Gastroesophageal sphincter (tissue), 4 donors: Measurements from ENCODE around the gene ZNF775. TPM values are rescaled to one million over a fixed set of nuclear protein-coding genes. Genes with fewer than 3 reads are reported as not detected.
A peak's percentile ranks its signal among the peaks of the same experiment; 100 is the strongest.

Experiments used
- ATAC-seq: fragments of 150-250 bp; one replicate; pipeline ENCODE4 v1.9.1; 2016; ENCODE audit warnings: mild to moderate bottlenecking, moderate library complexity
- H3K27ac ChIP-seq, 4 donors: fragments of 200-600 bp; sonication (generic) in 3 of 4; 1 replicate in 3 of 4; 2 replicates in 1 of 4; pipeline ENCODE4 v1.5.1; 2016 to 2019
- H3K27me3 ChIP-seq: fragments of 200-600 bp; sonication (generic); one replicate; pipeline ENCODE4 v1.5.1; 2019
- H3K36me3 ChIP-seq, 2 donors: fragments of 200-600 bp; sonication (generic); one replicate each; pipeline ENCODE4 v1.5.1; 2019; ENCODE audit warnings: control low read depth in 1 of 2
- H3K4me1 ChIP-seq, 3 donors: fragments of 200-600 bp; sonication (generic); 1 replicate in 2 of 3; 2 replicates in 1 of 3; pipeline ENCODE4 v1.5.1; 2016 to 2019; ENCODE audit warnings: control low read depth in 2 of 3
- H3K4me3 ChIP-seq, 2 donors: fragments of 200-600 bp; sonication (generic); one replicate each; pipeline ENCODE4 v1.5.1; 2019; ENCODE audit warnings: mild to moderate bottlenecking in 1 of 2, moderate library complexity in 1 of 2
- H3K9me3 ChIP-seq, 3 donors: fragments of 200-600 bp; sonication (generic); one replicate each; pipeline ENCODE4 v1.5.1; 2017 to 2019; ENCODE audit warnings: control low read depth in 2 of 3
- EP300 ChIP-seq: sonication (generic); formaldehyde crosslinking; IDR thresholded peaks from one replicate; pipeline ENCODE4 v1.6.1; 2017; ENCODE audit warnings: antibody characterized with exemption, mild to moderate bottlenecking
- POLR2A ChIP-seq, 2 donors: fragments of 450-650 bp; IDR thresholded peaks; one replicate each; pipeline ENCODE4 v1.6.1; 2017; ENCODE audit warnings: antibody characterized with exemption in 2 of 2, mild to moderate bottlenecking in 2 of 2, moderate library complexity in 1 of 2
- POLR2AphosphoS5 ChIP-seq: sonication (generic); formaldehyde crosslinking; IDR thresholded peaks from one replicate; pipeline ENCODE4 v1.6.1; 2017; ENCODE audit warnings: antibody characterized with exemption
- WGBS, 2 donors: methylation state at CpG; one replicate each; pipeline ENCODE4 v1.1.5; 2018; ENCODE audit warnings: low coverage in 1 of 2; 5-methylcytosine and 5-hydroxymethylcytosine counted together
- total RNA-seq, 4 donors: library from RNA; depleted of rRNA; stranded (reverse); fragments of >200 nt; gene quantifications; one replicate each; pipeline ENCODE4 v1.1.0, GENCODE V29; 2016
- TF ChIP-seq, protein P1 (sequence below), 4 experiments: fragments of 200-600 bp in 2 of 4; fragments of 450-650 bp in 2 of 4; sonication (generic) in 1 of 4; IDR thresholded peaks; one replicate each; pipeline ENCODE4 v1.5.1; 2017 to 2019; ENCODE audit warnings: antibody characterized with exemption in 4 of 4, mild to moderate bottlenecking in 2 of 4, moderate library complexity in 2 of 4

Gene ZNF775
- total RNA-seq, 4 donors from 2014 or later, result 5.3 to 12.5 (median 10.5) TPM

DNA sequence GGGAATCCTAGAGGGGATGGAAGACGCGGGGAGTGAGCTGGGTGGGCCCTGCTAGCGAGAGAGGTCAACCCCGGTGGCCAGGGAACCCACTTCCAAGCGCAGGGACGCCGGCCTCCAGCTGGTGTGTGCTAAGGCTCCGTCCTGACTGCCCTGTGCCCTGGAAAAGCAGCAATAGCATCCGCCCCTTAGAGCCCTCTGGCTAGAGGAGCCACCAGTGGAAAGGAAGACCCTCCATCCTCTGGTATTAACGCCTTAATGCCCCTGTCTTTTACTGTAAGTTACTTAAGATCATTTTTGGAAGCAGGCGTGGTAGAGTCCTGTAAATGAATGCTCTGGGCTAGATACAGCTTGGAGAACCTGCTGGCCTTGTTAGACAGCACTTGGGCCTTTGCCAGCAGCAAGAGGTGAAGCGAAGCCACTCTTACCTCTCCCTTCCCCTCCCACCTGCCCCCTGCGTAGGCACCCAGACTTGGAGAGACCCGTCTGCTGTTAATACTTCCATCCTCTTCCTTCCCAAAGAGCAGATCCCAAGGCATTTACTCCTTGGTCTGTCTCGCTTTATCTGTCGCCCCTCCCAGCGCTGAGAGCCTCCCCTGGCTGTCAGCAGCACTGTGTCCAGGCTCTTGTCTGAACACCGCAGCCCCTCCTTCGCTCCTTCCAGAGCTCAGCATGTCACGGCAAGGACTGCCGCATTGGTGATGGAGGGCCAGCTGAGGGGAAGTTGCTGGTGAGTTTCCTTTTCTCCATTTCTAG lies 5.9 kb upstream of the ZNF775 start:
- Histone ChIP-seq H3K9me3 (no peaks in the 10 kb centered on the region), H3K27me3 (no peaks in the 10 kb centered on the region), H3K36me3 (peaks cover 0 to 52% of the 10 kb centered on the region in 2 donors), H3K27ac (peak overlapping the region in 2 of 4 donors; percentile 26 to 35), H3K4me3 (no peak overlapping the region), H3K4me1 (peaks cover 0 to 60% (median 18%) of the 10 kb centered on the region in 3 donors)
- no peak for ATAC-seq
- TF ChIP-seq, protein P1, sequence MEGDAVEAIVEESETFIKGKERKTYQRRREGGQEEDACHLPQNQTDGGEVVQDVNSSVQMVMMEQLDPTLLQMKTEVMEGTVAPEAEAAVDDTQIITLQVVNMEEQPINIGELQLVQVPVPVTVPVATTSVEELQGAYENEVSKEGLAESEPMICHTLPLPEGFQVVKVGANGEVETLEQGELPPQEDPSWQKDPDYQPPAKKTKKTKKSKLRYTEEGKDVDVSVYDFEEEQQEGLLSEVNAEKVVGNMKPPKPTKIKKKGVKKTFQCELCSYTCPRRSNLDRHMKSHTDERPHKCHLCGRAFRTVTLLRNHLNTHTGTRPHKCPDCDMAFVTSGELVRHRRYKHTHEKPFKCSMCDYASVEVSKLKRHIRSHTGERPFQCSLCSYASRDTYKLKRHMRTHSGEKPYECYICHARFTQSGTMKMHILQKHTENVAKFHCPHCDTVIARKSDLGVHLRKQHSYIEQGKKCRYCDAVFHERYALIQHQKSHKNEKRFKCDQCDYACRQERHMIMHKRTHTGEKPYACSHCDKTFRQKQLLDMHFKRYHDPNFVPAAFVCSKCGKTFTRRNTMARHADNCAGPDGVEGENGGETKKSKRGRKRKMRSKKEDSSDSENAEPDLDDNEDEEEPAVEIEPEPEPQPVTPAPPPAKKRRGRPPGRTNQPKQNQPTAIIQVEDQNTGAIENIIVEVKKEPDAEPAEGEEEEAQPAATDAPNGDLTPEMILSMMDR (IDR thresholded peaks at IDR 0.05), result no peak
- TF ChIP-seq POLR2A (IDR thresholded peaks at IDR 0.05) (no peak), EP300 (no peak), POLR2AphosphoS5 (no peak)
- 80 to 82% methylated on average over 7 to 8 of the region's 21 CpGs for WGBS, 2 donors

DNA sequence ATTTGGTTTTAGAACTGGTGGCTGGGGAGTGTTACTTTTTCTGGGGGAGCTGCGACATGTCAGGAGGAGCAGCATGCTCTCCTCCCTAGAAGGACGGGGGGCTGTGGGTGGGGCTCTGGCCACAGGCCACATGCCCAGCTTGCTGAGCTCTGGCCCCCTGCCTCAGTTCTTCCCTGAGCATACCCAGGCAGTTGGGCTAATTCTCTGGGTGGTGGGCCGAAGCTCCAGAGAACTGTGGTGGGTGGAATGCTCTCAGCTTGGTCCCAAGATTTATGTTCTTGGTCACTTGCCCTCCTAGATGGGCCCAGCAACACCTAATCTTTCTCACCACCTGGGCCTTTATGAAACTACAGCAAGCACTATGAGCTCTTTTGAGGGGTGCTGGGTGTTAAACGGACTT lies 5.1 kb upstream of the ZNF775 start:
- WGBS, 2 donors, result 69% methylated on average over 2 of the region's 4 CpGs; no CpG with 5 or more reads in 1 of the 2 donors
- peaks cover 0 to 52% of the 10 kb centered on the region in 2 donors for H3K36me3 ChIP-seq
- H3K27me3 ChIP-seq, result no peaks in the 10 kb centered on the region
- no peak for ATAC-seq
- H3K4me1 ChIP-seq, result peaks cover 0 to 65% (median 20%) of the 10 kb centered on the region in 3 donors
- H3K27ac ChIP-seq, result peak overlapping the region in 1 of 4 donors; percentile 35
- no peaks in the 10 kb centered on the region for H3K9me3 ChIP-seq
- no peak overlapping the region for H3K4me3 ChIP-seq
- TF ChIP-seq, protein P1 (IDR thresholded peaks at IDR 0.05), result no peak
- no peak for TF ChIP-seq POLR2A (IDR thresholded peaks at IDR 0.05)
- TF ChIP-seq EP300, result no peak
- no peak for TF ChIP-seq POLR2AphosphoS5

DNA sequence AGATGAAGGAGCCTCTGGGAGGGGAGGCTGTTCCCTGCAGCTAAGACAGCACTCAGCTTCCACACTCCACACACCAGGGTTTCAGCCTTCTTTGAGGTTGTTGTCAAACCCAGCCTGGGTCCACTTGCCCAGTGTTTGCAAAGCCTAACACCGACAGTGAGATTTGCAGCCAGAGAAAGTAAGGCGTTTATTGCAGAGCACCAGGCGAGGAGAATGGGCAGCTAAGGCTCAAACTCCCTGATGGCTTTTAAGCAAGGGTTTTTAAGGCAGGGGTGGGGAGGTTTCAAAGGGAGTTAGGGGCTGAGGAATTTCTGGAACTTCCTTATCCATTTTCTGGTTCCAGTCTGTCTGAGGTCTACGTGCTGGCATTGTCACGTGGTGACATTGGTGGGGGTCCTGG lies 4.7 kb upstream of the ZNF775 start:
- WGBS, 2 donors, result 93 to 97% methylated on average over 2 to 4 of the region's 5 CpGs
- H3K36me3 ChIP-seq, result peaks cover 0 to 52% of the 10 kb centered on the region in 2 donors

DNA sequence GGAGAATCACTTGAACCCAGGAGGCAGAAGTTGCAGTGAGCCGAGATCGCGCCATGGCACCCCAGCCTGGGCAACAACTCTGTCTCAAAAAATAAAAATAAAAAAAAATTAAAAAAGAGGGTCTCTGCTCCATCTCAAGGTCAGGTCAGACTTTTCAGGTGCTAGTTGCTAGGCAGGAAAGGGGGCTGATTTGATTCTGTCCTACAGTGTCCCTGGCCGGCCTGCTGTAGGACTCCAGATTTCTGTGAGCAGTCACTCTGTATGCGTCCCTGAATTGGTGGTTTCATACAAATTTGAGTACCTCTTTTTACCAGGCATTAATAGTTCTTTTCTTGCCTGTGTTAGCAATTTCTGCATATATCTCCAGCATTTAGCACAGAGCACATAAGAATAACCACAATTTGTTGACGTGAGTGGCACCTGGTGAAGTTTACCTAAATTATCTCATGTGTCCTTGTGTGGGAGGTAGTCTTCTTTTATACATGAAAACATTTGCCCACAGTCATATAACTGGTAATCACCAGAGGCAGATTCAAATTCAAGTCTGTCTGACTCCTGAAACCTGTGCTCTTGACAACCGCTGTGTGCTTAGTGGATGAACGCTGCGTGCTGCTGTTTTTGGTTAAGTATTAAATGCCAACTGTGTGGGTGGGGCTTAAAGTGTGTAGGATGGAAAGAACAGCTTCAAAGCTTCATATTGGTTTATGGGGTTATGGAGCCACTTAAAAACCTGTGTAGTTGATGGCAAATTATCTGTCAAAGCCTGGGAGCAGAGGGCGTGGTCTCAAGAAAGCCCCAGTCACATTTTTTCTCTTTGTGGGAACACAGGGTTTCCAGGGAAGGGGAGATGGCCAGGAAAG lies 3.2 kb upstream of the ZNF775 start:
- Histone ChIP-seq H3K9me3 (no peaks in the 10 kb centered on the region), H3K27ac (peak overlapping the region in 3 of 4 donors; percentile 9 to 96 (median 23)), H3K27me3 (no peaks in the 10 kb centered on the region), H3K4me3 (no peak overlapping the region), H3K4me1 (peaks cover 0 to 59% (median 11%) of the 10 kb centered on the region in 3 donors), H3K36me3 (peaks cover 0 to 44% of the 10 kb centered on the region in 2 donors)
- no peak for TF ChIP-seq EP300
- TF ChIP-seq POLR2AphosphoS5, result no peak
- TF ChIP-seq, protein P1 (IDR thresholded peaks at IDR 0.05), result no peak
- no peak for TF ChIP-seq POLR2A (IDR thresholded peaks at IDR 0.05)
- 80 to 85% methylated on average over 9 of the region's 10 CpGs for WGBS, 2 donors
- ATAC-seq, result no peak

More for the DNA sequence above, 4.7 kb upstream of the ZNF775 start:
- no peak overlapping the region for H3K4me3 ChIP-seq
- TF ChIP-seq POLR2A (IDR thresholded peaks at IDR 0.05) (no peak), EP300 (no peak), POLR2AphosphoS5 (no peak)
- TF ChIP-seq, protein P1 (IDR thresholded peaks at IDR 0.05), result no peak
- H3K27ac ChIP-seq, result no peak overlapping the region
- no peak for ATAC-seq
- H3K27me3 ChIP-seq, result no peaks in the 10 kb centered on the region
- H3K9me3 ChIP-seq, result no peaks in the 10 kb centered on the region
- peaks cover 0 to 62% (median 20%) of the 10 kb centered on the region in 3 donors for H3K4me1 ChIP-seq
